Fibroblast of skin of right quadriceps (primary cell): ENCODE results near the gene SCRN1.

ENCODE experiments used
- DNase-seq: peaks from one replicate; pipeline ENCODE4 v3.0.0-alpha.2; 2013

Gene SCRN1

DNA sequence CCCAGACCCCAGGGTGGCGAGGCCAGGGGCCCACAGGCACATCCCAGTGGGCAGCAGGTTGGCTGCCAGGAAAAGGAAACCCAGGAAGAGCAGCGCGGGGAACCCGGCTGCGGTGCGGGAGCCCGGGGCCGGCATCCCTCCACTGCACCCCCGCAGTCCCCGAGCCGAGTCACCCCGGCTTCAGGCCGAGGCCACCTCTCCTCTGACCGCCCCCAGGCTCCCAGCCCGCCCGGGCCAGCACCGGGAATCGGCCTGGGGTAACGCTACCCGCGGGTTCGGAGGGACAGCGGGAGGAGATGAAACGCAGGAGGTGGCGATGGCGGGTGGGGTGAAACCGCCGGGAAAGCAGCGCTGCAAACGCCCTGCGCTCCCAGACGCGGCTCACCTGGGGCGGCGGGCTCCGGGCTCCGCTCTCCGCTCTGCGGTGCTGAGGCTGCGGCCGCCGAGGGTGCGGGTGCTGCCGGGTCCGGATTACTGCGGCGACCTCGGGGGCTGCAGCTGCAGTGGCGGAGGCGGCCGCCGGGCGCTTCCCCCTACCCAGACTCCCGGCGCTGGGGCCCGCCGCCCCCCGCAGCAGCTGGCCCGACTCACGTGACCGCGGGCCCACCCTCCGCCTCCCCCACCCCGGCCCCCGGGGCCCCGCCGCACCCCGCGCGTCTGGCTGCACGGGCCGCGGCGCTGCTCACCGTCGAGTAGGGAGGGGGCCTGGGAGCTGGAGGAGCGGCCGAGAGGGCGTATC is at the start of gene SCRN1:
Gene SCRN1, minus strand, starts transcription at position 545 of the 739 bp plus-strand sequence. CDS start 20,734 bp downstream, outside the sequence.
- peak; percentile 63 for DNase-seq

- DNase-seq, result peak; percentile 45
Measured at GRCh38 chr7:30038196-30038980, 48.8 kb upstream of the SCRN1 start.

DNA sequence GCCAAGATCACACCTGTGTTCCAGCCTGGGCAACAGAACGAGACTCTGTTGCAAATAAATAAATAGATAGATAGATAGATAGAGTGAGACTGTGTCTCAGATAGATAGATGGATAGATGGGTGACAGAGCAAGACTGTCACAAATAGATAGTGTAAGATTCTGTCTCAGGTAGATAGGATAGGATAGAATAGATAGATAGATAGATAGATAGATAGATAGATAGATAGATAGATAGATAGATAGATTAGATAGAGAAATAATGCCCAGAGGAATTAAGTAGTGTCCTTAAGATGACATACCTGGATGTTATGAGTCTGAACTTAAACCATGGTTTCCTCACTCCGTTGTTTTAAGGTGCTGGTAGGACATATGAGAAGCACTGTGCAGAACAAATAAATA is 46.6 kb upstream of the SCRN1 start:
- no peak for DNase-seq

GRCh38 chr7:30034501-30034900 is 44.9 kb upstream of the SCRN1 start:
- no peak for DNase-seq

GRCh38 chr7:30032310-30033125 is 42.9 kb upstream of the SCRN1 start:
- peak; percentile 76 for DNase-seq

GRCh38 chr7:30029696-30030095 is 40.1 kb upstream of the SCRN1 start:
- DNase-seq, result no peak

DNA sequence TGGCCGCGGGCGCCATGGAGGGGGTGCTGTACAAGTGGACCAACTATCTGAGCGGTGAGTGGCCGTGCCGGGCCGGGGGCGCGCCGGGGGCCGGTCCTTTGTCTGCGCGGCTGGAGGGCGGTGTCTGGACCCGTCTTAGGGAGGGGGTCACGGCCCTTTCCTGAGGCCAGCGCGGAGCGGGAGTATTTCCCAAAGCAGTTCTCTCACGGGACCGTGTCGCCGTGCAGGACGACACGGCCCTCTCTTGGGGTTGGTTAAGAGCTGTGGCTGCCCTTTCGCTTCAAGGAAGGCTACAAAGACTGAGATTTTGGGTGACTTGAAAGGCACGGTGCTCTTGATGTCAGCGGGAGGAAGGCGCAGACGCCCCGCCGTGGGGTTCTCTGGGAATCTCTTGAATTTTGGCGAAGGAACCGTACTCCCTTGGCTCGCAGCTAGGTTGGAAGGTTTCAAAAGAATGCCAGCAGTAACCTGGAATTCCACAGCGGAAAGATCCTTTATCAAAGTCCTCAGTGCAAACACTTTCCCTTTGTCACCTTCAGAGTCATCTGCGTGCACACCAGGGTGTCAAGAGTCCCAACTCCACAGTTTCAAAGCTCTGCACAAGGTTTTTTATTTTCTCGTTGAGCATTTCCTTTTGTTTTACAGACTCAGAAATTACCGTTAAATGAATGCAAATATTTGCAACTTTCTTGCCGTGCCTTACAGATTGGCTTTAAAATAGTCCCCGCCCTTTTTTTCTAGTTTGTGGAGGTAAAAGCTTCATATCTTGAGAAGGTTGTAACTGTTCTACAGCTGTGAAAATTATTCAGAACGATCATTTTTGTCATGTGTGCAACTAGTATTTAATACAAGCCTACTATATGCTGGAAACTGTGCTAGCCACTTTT is 39.4 kb upstream of the SCRN1 start:
- peak; percentile 20 for DNase-seq

DNA sequence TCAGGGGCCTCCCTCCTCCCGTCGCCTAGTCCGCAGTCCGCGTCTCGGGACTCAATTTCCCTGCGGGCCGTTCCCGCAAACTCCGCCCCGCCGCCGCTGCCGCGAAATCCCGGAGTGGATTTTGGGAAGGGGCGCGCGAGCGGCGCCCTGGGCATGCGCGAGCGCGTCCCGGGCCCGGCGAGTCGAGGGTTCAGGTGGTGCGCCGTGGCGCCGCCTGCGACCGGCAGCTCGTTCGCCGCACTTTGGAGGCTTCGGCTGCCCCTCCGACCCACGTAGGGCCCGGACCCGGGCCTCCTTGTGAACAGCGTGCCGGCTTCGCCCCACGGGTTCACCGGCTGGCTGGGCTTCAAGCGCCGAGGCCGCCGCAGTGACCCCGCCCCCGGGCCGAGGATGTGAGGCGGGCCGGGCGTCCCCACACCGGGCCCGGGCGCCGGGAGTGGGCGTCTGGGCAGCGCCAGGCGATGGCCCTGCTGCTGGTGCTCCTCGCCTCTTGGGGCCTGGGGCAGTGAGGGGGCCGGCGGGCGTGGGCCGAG is 38.7 kb upstream of the SCRN1 start, which contains the start of gene PLEKHA8:
Gene PLEKHA8, plus strand, starts transcription at position 197 of the 533 bp plus-strand sequence. CDS start 351 bp downstream, outside the sequence.
- DNase-seq, result peak; percentile 87

GRCh38 chr7:30027740-30028215 is 38.2 kb upstream of the SCRN1 start:
- DNase-seq, result no peak

DNA sequence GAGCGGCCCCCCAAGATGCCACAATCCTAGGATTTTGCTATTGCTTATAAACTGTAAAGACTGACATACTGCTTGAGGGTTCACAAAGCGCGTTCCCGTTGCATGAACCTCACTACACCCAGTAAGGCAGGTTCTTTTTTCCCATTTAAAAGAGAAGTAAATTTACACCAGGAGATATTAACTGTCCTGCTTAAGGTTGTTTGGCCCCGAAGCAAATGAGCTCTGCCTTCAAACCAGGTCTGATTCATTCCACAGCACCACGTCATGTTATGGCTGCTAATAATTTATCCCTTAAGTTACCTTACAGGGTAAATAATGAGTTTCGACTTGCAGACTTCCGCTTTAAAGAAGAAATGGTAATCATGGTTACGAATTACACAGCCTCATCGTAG is 37.5 kb upstream of the SCRN1 start:
- peak; percentile 43 for DNase-seq

DNA sequence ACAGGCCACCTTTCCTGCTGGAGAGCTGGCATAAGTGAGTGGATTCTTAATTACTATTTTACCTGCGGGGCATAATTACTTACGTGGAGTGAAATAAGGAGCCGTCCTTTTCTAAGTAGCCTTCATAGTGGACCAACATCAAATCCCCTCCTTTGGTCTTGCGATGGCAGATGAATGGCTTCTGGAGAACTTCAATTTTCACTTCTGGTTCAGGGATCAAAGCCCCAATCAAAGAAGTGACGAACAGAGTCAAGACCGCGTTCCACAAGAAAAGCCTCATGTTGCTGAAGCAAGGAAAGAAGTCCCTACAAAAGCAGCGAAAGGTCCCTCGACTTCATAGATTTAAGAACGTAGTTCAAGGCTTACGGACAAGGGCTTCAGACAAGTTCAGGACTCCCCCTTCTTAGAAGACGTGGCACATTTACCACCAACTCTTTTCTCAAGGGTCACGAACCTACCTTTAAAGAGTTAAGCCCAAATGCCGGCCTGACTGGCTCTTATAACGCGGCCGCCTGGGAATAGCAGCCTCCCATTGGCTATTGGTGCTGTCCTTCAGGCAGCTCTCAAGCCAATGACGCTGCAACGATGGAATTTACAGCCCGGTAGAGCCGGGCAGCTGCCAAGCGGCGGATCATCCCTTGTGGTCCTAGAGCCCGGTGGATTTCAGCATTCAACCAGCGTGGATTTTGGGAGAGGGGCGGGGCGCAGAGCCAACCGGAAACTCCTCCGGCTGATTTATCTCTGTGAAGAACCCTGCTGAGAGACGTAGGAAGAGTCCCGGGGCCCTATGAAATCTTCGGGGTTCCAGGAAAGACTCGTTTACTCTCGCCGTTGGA is 36.8 kb upstream of the SCRN1 start, which contains the start of gene FKBP14:
Gene FKBP14, minus strand, starts transcription at position 474 of the 836 bp plus-strand sequence. Its CDS starts 194 bp downstream, at position 280.
- peak; percentile 100 for DNase-seq

DNA sequence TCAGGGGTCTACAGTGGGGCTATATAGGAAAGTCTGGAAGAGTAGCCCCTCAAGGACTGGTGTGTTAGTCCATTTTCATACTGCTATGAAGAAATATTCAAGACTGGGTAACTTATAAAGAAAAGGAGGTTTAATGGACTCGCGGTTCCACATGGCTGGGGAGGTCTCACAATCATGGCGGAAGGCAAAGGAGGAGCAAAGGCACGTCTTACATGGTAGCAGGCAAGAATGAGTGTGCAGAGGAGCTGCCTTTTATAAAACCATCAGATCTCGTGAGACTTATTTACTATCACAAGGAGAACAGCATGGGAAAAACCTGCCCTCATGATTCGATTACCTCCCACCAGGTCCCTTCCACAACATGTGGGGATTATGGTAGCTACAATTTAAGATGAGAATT is 33.9 kb upstream of the SCRN1 start:
- DNase-seq, result no peak

DNA sequence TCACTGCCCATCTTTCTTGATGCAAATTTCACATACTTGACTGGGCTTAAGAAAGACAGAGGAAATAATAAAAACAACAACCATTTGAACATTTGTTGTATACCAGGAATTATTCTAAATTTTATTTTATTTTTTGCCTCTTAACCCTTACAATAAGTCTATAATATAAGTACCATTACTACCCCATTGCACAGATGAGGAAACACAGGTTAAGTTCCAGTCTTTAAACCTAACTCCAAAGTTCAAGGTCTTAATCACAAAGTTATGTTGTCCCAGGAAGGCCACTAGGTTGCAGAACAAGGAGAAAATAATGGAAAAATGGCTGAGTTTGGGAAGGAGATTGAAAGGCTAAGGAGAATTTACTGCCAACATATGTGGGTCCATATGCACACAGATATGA is 33.4 kb upstream of the SCRN1 start:
- DNase-seq, result no peak

DNA sequence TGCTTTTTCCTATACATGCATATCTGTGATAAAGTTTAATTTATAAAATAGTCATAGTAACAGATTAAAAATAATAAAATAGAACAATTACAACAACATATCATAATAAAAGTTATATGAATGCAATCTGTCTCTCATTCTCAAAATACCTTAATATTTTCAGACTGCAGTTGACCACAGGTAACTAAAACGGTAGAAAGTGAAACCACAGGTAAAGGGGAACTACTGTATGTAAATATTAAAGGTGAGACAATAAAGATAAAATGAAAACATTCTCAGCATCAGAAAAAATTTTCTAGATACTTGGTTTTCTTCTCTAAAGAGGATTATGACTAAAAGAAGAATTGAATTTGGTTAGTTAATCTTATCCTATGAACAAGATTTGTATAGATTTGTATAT is 30.9 kb upstream of the SCRN1 start:
- DNase-seq, result no peak

DNA sequence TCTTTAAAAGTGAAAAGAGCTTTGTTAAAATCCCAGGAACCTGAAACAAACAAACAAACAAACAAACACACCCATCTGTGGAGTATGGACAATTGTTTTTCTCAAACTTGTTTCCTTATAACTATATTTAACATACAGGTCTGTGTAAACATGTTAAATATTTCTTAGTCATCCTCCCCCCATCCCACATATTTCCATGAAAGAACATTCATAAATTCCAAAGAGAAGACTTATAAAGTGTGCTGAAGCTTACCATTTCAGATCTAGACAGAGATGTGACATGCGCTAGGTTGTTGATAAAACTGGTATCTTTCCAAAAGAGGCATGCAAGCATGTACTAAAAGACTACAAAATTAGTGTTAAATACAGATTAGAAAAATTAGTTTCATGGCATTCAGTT is 30.4 kb upstream of the SCRN1 start:
- no peak for DNase-seq

DNA sequence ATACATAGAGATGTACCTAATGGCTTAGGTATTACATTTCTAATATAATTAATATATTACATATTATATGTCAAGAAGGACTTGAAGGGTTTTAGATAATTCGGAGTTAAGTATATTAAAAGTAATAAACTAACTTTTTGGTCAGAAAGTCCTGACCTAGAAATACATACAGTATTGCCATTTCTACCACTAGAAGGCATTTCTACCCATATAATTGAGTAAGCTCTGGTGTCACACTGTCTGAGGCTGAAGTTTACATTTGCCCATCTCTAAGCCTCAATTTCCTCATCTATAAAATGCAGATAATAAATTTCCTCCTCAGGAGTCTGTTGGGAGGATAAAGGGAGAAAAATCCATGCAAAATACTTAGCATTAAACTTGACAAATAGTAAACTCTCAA is 29.8 kb upstream of the SCRN1 start:
- no peak for DNase-seq

GRCh38 chr7:30018451-30018850 is 28.9 kb upstream of the SCRN1 start:
- no peak for DNase-seq

DNA sequence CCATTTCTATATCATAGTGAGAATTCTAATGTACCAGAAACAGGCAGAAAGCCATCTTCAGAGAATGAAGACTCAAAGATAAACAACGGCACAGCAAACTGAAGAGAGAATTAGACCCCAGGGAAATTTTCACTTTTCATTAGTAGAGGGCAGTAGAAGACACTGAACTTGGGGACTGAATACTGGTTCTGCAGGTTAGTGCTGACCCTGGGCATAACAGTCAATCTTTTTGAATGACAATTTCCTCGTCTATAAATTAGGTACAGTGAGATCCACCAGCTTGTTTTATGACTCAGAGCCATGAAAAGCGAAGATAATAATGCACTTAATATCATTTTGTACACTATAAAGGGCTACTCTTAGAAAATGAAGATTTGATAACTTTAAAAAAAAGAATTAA is 23.2 kb upstream of the SCRN1 start:
- DNase-seq, result no peak

DNA sequence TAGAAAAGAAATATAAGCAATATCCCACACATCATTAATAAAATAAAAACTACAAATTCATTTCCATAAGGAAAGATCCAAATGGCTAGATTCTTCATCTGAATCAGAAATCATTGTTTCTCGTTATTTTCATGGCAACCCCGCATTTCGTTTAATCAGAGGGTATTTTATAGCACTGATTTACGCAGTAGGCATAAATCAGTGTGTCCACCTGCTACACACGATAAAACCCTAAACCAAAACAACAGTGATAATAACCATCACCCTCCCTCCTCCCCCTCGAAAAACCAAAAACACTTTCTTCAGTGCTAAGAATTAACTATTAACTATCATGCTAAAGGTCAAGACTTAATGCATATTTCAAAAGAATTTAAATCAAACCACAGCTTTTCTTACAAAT is 20.4 kb upstream of the SCRN1 start:
- DNase-seq, result no peak

GRCh38 chr7:30005464-30005863 is 15.9 kb upstream of the SCRN1 start:
- no peak for DNase-seq

DNA sequence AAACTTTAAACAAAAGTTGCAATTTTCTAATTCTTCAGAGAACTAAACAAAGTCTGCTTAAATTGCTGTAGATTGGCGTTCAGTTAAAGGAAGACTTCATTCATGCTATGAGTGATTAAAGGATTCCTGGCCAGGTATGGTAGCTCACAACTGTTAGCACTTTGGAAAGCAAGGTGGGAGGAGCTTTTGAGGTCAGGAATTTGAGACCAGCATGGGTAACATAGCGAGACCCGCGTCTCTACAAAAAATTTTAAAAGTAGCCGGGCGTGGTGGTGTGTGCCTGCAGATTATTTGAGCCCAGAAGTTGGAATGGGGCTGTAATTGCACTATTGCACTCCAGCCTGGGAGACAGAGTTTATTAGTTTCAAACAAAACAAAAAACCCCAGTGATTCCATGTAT is 13.5 kb upstream of the SCRN1 start:
- no peak for DNase-seq
